PFSK-1 (cell line): ENCODE measurements around the gene SUPT3H.

Source experiments
- POLR2AphosphoS5 ChIP-seq: IDR thresholded peaks from 2 replicates; pipeline ENCODE4 v1.6.1; 2012; ENCODE audit warnings: low read depth, mild to moderate bottlenecking, control low read depth, low read length, moderate library complexity
- TF ChIP-seq, protein P1 (sequence below), 2 experiments: IDR thresholded peaks; 2 replicates each; pipeline versions ENCODE4 v1.6.1 to v1.8.0; 2011 to 2012; ENCODE audit warnings: low read depth in 2 of 2, low read length in 2 of 2, control low read depth in 1 of 2, inconsistent platforms in 1 of 2, mild to moderate bottlenecking in 1 of 2, moderate library complexity in 1 of 2; ENCODE audit not compliant: insufficient read depth in 1 of 2

DNA sequence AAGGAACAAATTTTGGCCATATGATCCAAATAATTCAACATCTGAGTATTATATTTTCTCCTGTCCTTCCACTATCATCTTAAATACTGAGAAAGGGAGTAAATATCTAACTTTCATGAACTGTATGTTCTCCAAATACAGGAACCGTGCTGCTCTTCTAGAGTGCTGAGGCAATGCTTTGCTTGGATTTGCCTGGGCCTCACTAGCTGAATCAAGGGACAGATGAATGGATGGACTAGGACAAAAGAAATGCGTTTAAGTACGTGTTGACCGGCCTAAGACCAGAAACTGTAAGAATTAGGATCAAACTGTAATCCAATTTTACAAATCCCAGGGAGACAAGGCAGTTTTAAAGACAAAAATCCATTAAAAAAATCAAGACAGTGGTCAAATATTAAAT lies 412.0 kb downstream of the SUPT3H start:
- TF ChIP-seq, protein P1, sequence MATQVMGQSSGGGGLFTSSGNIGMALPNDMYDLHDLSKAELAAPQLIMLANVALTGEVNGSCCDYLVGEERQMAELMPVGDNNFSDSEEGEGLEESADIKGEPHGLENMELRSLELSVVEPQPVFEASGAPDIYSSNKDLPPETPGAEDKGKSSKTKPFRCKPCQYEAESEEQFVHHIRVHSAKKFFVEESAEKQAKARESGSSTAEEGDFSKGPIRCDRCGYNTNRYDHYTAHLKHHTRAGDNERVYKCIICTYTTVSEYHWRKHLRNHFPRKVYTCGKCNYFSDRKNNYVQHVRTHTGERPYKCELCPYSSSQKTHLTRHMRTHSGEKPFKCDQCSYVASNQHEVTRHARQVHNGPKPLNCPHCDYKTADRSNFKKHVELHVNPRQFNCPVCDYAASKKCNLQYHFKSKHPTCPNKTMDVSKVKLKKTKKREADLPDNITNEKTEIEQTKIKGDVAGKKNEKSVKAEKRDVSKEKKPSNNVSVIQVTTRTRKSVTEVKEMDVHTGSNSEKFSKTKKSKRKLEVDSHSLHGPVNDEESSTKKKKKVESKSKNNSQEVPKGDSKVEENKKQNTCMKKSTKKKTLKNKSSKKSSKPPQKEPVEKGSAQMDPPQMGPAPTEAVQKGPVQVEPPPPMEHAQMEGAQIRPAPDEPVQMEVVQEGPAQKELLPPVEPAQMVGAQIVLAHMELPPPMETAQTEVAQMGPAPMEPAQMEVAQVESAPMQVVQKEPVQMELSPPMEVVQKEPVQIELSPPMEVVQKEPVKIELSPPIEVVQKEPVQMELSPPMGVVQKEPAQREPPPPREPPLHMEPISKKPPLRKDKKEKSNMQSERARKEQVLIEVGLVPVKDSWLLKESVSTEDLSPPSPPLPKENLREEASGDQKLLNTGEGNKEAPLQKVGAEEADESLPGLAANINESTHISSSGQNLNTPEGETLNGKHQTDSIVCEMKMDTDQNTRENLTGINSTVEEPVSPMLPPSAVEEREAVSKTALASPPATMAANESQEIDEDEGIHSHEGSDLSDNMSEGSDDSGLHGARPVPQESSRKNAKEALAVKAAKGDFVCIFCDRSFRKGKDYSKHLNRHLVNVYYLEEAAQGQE (IDR thresholded peaks at IDR 0.05; ENCODE audit: insufficient read depth in 1 of 2, low read depth in 2 of 2, low read length in 2 of 2) = no peak
- TF ChIP-seq POLR2AphosphoS5 = no peak
